Lower leg skin (tissue), 4 donors: ENCODE measurements around the gene LSM2. TPM values are rescaled to one million over a fixed set of nuclear protein-coding genes. Genes with fewer than 3 reads are reported as not detected.

Experiments
- DNase-seq, 2 donors: peaks; one replicate each; pipeline ENCODE4 v3.0.0-alpha.2; 2019; ENCODE audit warnings: low spot score in 2 of 2
- H3K4me3 ChIP-seq: fragments of 200-600 bp; sonication (generic); 2 replicates; pipeline ENCODE4 v1.5.1; 2017; ENCODE audit warnings: mild to moderate bottlenecking, low read depth; ENCODE audit not compliant: poor library complexity, severe bottlenecking
- CTCF ChIP-seq, 3 donors: fragments of 450-650 bp; IDR thresholded peaks; one replicate each; pipeline ENCODE4 v1.5.1; 2016; ENCODE audit warnings: antibody characterized with exemption in 3 of 3, mild to moderate bottlenecking in 3 of 3, moderate library complexity in 2 of 3
- POLR2A ChIP-seq, 2 donors: fragments of 450-650 bp; IDR thresholded peaks; one replicate each; pipeline ENCODE4 v1.6.1; 2016 to 2017; ENCODE audit warnings: antibody characterized with exemption in 2 of 2, mild to moderate bottlenecking in 1 of 2, moderate library complexity in 1 of 2
- WGBS, 2 donors: methylation state at CpG; one replicate each; pipeline ENCODE4 v1.1.5; 2018; 5-methylcytosine and 5-hydroxymethylcytosine counted together
- intact Hi-C: fragments of 100-400 bp; cut with DNase I; formaldehyde crosslinking; loops from one replicate; pipeline ENCODE4 v1.15.0; 2023; ENCODE audit warnings: low total_unique reads
- total RNA-seq, 4 donors: library from RNA; depleted of rRNA; stranded (reverse); fragments of >200 nt; gene quantifications; one replicate each; pipeline ENCODE4 v1.1.0, GENCODE V29; 2016

LSM2 gene
- total RNA-seq, 4 donors from 2014 or later, result 24.7 to 34.5 (median 28.7) TPM

DNA sequence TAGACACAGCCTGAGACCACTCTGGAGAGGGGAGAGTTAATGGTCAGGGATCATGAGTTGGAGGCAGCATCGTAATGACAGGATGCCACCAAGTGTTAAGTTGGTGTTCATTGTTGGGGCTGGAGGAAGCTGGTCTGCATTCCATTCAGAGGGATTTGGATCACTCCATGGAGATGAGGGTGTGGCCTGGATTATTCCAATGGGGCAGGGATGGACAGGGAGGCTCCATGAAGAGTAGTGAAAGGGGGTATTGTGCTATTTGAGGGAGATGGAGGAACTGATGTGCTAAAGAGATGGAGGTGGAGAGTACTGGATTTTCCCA is 43.2 kb downstream of the LSM2 start:
- no peak overlapping the region for H3K4me3 ChIP-seq
- intact Hi-C loops, result no loop called here
- 10 to 11% methylated on average over 1 of the region's 1 CpG for WGBS, 2 donors
- DNase-seq, result no peak
- TF ChIP-seq CTCF (IDR thresholded peaks at IDR 0.05) (no peak), POLR2A (IDR thresholded peaks at IDR 0.05) (no peak)

DNA sequence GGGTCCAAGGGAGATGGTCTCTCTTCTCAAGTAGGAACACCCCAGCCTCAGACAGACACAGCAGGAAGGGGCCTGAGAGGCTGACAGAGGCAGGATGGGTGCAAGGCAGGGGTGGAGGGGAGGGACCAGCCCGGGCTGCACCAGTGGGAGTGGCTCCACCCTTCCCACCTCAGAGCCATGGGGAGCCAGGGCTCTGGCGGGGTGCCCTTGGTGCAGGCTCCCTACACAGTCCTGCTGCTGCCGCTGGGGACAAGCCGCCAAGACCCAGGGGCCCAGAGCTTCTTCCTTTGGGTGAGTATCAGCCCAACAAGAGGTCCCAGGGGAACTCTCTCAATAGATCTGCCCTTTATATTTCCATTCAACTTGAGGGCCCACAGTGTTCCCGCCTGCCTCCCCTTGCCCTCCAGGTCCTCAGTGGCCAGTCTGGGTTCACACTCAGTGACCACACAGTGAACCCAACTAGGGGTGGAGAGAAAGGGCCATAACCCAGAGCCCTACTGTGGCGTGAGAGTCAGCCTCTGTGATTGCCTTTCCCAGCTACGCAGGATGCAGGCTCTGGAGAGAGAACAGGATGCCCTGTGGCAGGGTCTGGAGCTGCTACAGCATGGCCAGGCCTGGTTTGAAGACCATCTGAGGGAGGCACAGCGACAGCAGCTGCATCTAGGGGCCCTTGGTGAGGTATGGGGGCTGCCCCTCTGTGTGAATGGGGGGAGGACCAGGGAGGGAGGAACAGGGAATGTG is 43.7 kb downstream of the LSM2 start:
- H3K4me3 ChIP-seq, result no peak overlapping the region
- DNase-seq, result no peak
- WGBS, 2 donors, result 60 to 75% methylated on average over 7 to 8 of the region's 8 CpGs
- intact Hi-C loops, result no loop called here
- TF ChIP-seq CTCF (IDR thresholded peaks at IDR 0.05), result no peak
- TF ChIP-seq POLR2A (IDR thresholded peaks at IDR 0.05), result no peak

GRCh38 chr6:31762356-31762755 is 44.4 kb downstream of the LSM2 start, which contains the start of gene SAPCD1:
Gene SAPCD1, plus strand, starts transcription at chr6:31762656. Its CDS starts 399 bp downstream, at chr6:31763055.
- no peak for DNase-seq
- TF ChIP-seq CTCF (IDR thresholded peaks at IDR 0.05), result no peak
- TF ChIP-seq POLR2A (IDR thresholded peaks at IDR 0.05), result no peak
- H3K4me3 ChIP-seq, result no peak within 1 kb of the TSS
- 78 to 80% methylated on average over 4 of the region's 4 CpGs for WGBS, 2 donors
- intact Hi-C loops, result no loop called here

- no peak for TF ChIP-seq POLR2A (IDR thresholded peaks at IDR 0.05)
- no peak for TF ChIP-seq CTCF (IDR thresholded peaks at IDR 0.05)
- intact Hi-C loops, result no loop called here
- 95 to 97% methylated on average over 8 of the region's 8 CpGs for WGBS, 2 donors
- no peak for DNase-seq
- no peak overlapping the region for H3K4me3 ChIP-seq
These were observed 45.4 kb downstream of the LSM2 start for GRCh38 chr6:31761343-31761742.

GRCh38 chr6:31760790-31761189 is 46.0 kb downstream of the LSM2 start:
- DNase-seq, result no peak
- TF ChIP-seq POLR2A (IDR thresholded peaks at IDR 0.05) (no peak), CTCF (IDR thresholded peaks at IDR 0.05) (no peak)
- intact Hi-C loops, result no loop called here
- no peak overlapping the region for H3K4me3 ChIP-seq
- WGBS, 2 donors, result 89 to 92% methylated on average over 5 of the region's 5 CpGs

- no peak for DNase-seq
- intact Hi-C loops, result no loop called here
- no peak for TF ChIP-seq CTCF (IDR thresholded peaks at IDR 0.05)
- TF ChIP-seq POLR2A (IDR thresholded peaks at IDR 0.05), result no peak
- whole genome bisulfite sequencing, 2 donors, result 92 to 96% methylated on average over 2 of the region's 2 CpGs
- H3K4me3 ChIP-seq, result no peak overlapping the region
These were observed 48.5 kb downstream of the LSM2 start for GRCh38 chr6:31758281-31758680.
